NCI-H524 treated with DMSO at 0.1 percent for 48 hours (cell line): ENCODE measurements around the gene SH2D1A.
"Not testable (repeated sequence)": the region's sequence is repeated elsewhere in the genome, so short reads cannot be mapped to it uniquely, and the experiment has no call there.

Experiments
- DNase-seq: peaks from one replicate; lab custom pipeline; 2025; lab: John Stamatoyannopoulos, UW

The SH2D1A gene

DNA sequence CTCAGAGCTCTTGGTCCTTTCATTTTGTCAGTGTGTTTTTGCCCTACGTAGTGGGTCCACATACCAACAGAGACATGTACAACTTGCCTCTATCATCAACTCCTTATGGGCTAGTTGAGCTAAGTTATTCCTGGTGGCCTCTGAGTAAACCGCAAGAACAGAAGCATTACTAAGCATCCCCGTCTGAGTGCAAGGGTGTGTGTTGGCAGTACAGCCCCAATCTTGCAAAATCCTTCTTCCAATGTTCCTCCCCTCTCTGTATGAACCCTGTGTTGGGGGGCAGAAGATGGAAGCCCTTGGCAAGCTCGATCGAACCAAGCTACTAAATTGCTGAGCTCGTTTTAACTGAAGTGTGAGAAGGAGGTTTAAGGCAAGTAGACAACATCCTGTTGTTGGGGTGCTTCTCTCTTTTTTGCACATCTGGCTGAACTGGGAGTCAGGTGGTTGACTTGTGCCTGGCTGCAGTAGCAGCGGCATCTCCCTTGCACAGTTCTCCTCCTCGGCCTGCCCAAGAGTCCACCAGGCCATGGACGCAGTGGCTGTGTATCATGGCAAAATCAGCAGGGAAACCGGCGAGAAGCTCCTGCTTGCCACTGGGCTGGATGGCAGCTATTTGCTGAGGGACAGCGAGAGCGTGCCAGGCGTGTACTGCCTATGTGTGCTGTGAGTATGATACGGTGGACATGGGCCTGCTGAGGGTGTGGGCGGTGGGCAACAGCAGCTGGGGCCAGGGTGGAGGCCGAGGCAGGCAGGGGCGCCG is at the start of gene SH2D1A:
Gene SH2D1A, plus strand, starts transcription at position 447 of the 760 bp plus-strand sequence. Its CDS starts 80 bp downstream, at position 527.
- DNase-seq = no peak

GRCh38 chrX:124299323-124299722 is 47.0 kb upstream of the SH2D1A start:
- not testable (repeated sequence) for DNase-seq

DNA sequence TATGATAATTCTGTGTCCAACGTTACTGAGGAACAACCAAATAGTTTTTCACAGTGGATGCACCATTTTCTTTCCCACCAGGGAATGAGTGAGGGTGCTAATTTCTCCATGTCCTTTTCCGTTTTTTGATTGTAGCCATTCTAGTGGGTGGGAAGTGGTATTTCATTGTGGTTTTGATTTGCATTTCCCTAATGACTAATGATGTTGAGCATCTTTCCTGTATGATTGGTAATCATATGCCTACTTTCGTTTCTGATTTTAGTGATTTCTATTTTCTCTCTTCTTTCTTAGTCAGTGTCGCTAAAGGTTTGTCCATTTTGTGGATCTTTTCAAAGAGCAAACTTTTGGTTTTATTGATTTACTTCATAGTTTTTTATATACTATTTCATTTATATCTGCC is 46.0 kb upstream of the SH2D1A start:
- DNase-seq = no peak

GRCh38 chrX:124307253-124307907 is 39.0 kb upstream of the SH2D1A start:
- no peak for DNase-seq

DNA sequence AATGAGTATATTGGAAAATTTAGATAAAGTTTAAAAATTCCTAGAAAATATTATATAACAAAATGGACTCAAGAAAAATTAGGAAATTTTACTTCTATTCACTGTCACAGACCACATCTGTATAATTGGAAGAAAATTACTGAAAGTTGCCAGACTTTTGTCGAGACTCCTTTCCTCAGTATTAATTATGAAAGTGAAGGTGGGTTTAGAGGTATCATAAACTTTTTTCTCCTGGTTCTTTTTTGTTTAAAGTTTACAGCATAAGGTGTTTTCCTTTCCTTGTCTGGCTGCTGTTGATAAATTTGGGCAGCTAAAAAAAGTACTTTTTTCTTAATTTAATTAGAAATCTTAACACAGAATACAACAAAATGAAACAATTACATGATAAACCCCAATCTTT is 20.6 kb upstream of the SH2D1A start:
- no peak for DNase-seq

GRCh38 chrX:124328765-124329164 is 17.6 kb upstream of the SH2D1A start:
- DNase-seq = no peak

GRCh38 chrX:124332481-124333424 is 13.6 kb upstream of the SH2D1A start, which contains the start of gene TEX13D:
TEX13D (plus strand) TSS chrX:124332660; CDS start chrX:124332918, 258 bp downstream.
- no peak for DNase-seq

DNA sequence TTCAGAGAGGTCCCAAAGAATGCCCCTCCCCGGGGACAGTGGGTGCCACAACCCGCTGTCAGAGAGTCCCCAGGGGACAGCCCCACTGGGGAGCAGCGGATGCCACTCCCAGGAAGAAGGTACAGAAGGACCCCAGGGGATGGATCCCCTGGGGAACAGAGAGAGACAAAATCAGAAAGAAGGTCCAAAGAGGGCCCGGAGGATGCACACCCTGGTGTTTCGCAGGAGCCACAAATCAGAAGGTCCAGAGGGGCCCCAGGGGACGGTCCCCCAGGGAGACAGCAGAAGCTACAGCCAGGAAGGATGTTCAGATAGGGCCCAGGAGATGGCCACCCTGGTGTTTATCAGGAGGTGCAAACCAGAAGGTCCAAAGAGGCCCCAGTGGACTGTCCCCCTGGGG is 12.5 kb upstream of the SH2D1A start:
- DNase-seq = no peak

GRCh38 chrX:124334555-124334954 is 11.8 kb upstream of the SH2D1A start:
- DNase-seq = not testable (repeated sequence)

- no peak for DNase-seq
Observed at GRCh38 chrX:124335598-124335997, 10.8 kb upstream of the SH2D1A start.

- DNase-seq = no peak
Observed at GRCh38 chrX:124337916-124338315, 8.4 kb upstream of the SH2D1A start.

- DNase-seq = no peak
Observed at GRCh38 chrX:124338733-124339514, 7.4 kb upstream of the SH2D1A start.

- DNase-seq = no peak
Observed at GRCh38 chrX:124341396-124342132, 4.8 kb upstream of the SH2D1A start.

DNA sequence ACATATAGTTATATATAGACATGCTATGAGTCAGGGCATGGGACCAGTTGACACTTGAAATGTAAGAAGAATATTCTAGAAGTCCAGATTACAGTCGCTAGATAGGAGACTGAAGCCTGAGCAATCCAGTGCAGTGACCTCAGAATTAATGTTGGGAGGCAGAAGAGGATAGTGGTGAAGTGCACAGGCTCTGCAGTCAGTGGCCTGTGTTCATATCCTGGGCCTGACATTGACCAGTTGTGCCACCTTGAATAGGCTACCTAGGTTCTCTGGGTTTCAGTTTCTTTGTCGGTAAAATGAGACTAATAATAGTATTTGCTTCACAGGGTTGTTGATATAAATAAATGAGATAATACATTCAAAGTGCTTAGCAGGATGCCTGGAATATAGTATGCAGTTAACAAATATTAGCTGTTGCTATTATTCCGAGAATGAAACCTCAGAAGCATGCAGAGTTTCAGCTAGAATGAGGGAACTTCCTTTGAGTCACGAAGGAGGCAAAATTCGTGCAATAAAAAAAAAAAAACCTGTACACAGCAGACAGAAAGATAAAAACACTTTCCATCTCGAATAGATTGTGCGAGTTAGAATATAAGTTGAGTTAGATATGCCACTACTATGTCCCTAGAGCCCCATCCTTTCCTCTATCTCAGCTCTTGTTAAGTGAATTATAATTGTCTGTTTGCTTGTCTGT is 4.0 kb upstream of the SH2D1A start:
- DNase-seq = no peak

DNA sequence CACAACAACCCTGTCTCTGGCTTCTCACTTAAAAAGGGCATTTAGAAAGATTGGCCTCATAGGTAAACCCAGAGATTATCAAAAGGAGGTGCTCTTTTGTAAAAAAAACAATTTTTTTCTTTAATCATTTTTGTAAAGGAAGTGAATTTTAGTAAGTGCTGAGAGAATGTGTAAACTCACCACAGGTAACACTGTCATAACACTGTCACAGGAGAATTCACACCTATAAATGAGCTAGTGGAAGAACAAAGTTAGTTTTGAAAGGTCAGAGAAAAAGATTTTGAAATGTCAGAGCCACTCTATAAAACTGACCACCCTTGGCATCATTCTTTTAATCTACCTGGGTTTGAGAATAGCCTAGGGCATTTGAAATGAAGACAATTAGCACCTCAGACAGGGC is 3.3 kb upstream of the SH2D1A start:
- DNase-seq = no peak

GRCh38 chrX:124344246-124344645 is 2.1 kb upstream of the SH2D1A start:
- no peak for DNase-seq

DNA sequence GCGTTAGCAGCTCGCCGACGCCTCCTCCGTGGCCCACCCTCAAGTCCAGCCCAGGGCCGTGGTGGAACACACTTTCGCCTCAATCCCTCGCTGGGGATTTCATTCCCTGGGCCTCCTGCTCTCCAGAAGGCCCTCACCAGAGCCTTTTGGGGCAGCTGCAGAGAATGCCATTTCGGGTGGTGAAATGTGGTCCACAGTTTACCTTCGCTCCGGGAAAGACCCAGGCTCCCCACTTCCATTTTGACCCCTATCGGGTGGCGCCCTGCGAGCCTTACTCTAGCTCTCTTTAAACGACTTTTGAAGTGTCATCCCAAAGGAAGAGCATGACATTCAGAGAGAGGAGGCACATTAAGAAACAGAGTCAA is 496 bp downstream of the SH2D1A start:
- DNase-seq = no peak

DNA sequence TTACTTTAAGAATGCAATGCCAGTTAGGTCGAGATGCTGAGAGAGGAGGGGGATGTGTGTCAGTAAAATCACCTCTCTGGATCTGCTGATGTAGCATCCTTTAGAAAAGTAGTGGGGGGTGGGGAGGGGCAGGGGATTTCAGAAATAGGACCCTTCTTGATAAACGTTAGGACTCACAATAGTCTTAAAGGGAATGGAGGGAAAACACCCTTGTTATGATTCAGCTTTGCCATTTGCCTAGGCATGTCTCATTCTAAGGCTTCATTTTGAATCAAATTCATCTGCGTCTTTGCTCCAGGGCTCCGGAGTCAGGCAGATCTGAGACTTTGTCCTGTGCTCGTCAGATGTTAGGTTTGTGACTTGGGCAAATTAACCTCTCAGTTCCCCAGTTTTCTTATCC is 879 bp downstream of the SH2D1A start:
- no peak for DNase-seq

DNA sequence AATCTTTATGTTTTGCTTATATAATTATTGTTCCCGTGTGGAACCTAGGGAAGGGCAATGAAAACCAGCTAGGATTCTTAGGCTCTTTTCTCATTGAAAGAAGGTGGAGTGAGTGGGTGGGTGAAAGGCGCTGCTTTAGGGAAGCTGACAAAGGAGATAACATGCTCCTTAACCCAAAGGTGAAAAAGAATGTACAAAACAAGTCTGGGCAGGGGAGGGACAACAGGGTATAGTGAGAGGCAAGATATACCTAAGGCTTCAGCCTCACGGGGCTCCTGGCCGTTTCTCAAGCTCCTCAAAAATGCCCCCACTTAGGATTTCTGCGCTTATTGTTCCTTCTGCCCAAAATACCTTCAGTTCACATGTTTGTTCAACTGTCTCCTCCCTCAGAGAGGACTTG is 1.8 kb downstream of the SH2D1A start:
- DNase-seq = no peak

DNA sequence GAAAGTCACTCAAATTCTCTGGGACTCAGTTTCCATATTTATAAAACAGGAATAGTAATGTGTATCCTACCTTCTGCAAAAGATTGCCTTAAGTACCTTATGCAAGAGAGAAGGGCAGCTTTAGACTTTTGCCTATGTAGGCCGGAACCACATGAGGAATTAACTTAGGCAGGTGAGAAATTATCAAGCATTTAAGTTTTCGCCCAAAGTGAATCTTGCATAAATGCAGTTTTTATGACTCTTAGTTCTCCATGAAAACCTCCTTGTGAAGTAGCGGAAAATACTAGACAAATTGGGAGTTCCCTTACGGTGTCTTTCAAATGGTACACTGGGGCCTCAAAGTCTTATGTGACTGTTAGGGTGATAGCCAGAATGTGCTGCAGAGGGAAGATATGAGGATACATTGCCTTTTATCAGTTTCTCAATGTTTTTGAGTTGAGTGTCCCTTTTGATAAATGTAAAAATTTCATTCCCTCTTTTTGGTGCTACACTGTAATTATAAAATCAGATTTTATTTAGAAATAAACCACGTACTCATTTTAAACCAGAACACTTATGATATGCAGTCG is 2.6 kb downstream of the SH2D1A start:
- no peak for DNase-seq
